ENCODE results near the gene NANP. TPM values are rescaled to one million over a fixed set of nuclear protein-coding genes. Genes with fewer than 3 reads are reported as not detected.

The NANP gene
- total and polyA plus RNA-seq, 9 of the 15 experiments (the other 6 are each of a cell fraction or from before 2014, with no cell fraction given) = 5.4 to 8.4 (median 6.9) TPM

GRCh38 chr20:25623736-25624499, at the start of gene NANP (continued):
- TF ChIP-seq ZNF134 (CRISPR knock-in tag; conservative IDR thresholded peaks at IDR 0.05) (no peak), TFAP4 (CRISPR knock-in tag; IDR thresholded peaks at IDR 0.05; ENCODE audit: borderline replicate concordance) (peak; percentile 57), CEBPG (CRISPR knock-in tag; IDR thresholded peaks at IDR 0.05) (no peak; the same call in 1 of the 2 replicates), CEBPG (tag; conservative IDR thresholded peaks at IDR 0.05 in 1 of 2, IDR thresholded peaks at IDR 0.05 in 1 of 2) (no peak), ZNF512 (tag; IDR thresholded peaks at IDR 0.05) (no peak), FOS (IDR thresholded peaks at IDR 0.05; ENCODE audit: extremely low read depth, insufficient read length) (no peak), CBFA2T2 (conservative IDR thresholded peaks at IDR 0.05) (no peak), SIX5 (IDR thresholded peaks at IDR 0.05; ENCODE audit: borderline replicate concordance in 1 of 2, insufficient read depth in 1 of 2, low read depth in 1 of 2, low read length in 2 of 2) (no peak), CBFB (CRISPR knock-in tag; IDR thresholded peaks at IDR 0.05) (no peak), ZSCAN29 (IDR thresholded peaks at IDR 0.05) (no peak), NR0B1 (IDR thresholded peaks at IDR 0.05; ENCODE audit: partially characterized antibody) (no peak), ZNF511 (CRISPR knock-in tag; IDR thresholded peaks at IDR 0.05) (no peak), FUS (optimal IDR thresholded peaks at IDR 0.05; ENCODE audit: low read depth, low read length) (no peak), ZNF354B (CRISPR knock-in tag; IDR thresholded peaks at IDR 0.05) (no peak), PHTF2 (CRISPR knock-in tag; IDR thresholded peaks at IDR 0.05) (no peak), THAP7 (CRISPR knock-in tag; IDR thresholded peaks at IDR 0.05) (no peak), SOX6 (IDR thresholded peaks at IDR 0.05) (no peak), L3MBTL2 (IDR thresholded peaks at IDR 0.05) (peak; percentile 91), ZNF253 (CRISPR knock-in tag; conservative IDR thresholded peaks at IDR 0.05) (no peak), WHSC1 (IDR thresholded peaks at IDR 0.05; ENCODE audit: low read length) (no peak), NONO (IDR thresholded peaks at IDR 0.05; ENCODE audit: low read depth in 2 of 2, low read length in 1 of 2) (no peak)
